Heart right ventricle (tissue), 16 donors: ENCODE results near the gene C2orf42. TPM values are rescaled to one million over a fixed set of nuclear protein-coding genes. Genes with fewer than 3 reads are reported as not detected.
"Not testable (repeated sequence)": the region's sequence is repeated elsewhere in the genome, so short reads cannot be mapped to it uniquely, and the experiment has no call there.

Source experiments
- ATAC-seq, 8 donors: fragments of 200-7000 bp; cut with Tn5 transposase; one replicate each; pipeline ENCODE4 v1.9.1; 2020; ENCODE audit warnings: mild to moderate bottlenecking in 8 of 8, moderate library complexity in 8 of 8, moderate number of reproducible peaks in 1 of 8
- DNase-seq, 2 donors: peaks; one replicate each; pipeline ENCODE4 v3.0.0-alpha.2; 2020
- H3K27ac ChIP-seq, 10 donors: fragments of 200-600 bp; sonication (generic) in 2 of 10; one replicate each; pipeline versions ENCODE4 v1.5.0 to v1.8.0; 2020 to 2022; ENCODE audit warnings: mild to moderate bottlenecking in 3 of 10
- H3K27me3 ChIP-seq, 7 donors: fragments of 200-600 bp; one replicate each; pipeline ENCODE4 v1.8.0; 2021 to 2022; ENCODE audit warnings: mild to moderate bottlenecking in 2 of 7
- H3K36me3 ChIP-seq, 9 donors: fragments of 200-600 bp; sonication (generic) in 1 of 9; one replicate each; pipeline versions ENCODE4 v1.5.0 to v1.8.0; 2020 to 2022; ENCODE audit warnings: mild to moderate bottlenecking in 2 of 9
- H3K4me1 ChIP-seq, 9 donors: fragments of 200-600 bp; sonication (generic) in 1 of 9; one replicate each; pipeline versions ENCODE4 v1.5.0 to v1.8.0; 2020 to 2022; ENCODE audit warnings: mild to moderate bottlenecking in 4 of 9
- H3K4me3 ChIP-seq, 10 donors: fragments of 200-600 bp; sonication (generic) in 2 of 10; one replicate each; pipeline versions ENCODE4 v1.5.0 to v1.8.0; 2020 to 2022; ENCODE audit warnings: mild to moderate bottlenecking in 7 of 10, moderate library complexity in 2 of 10
- H3K9me3 ChIP-seq, 11 donors: fragments of 200-600 bp in 10 of 11; sonication (generic) in 2 of 11; one replicate each; pipeline versions ENCODE4 v1.5.0 to v1.8.0; 2013 to 2022; ENCODE audit warnings: mild to moderate bottlenecking in 2 of 11, control low read depth in 1 of 11, moderate library complexity in 1 of 11
- CTCF ChIP-seq, 9 donors: fragments of 200-600 bp; sonication (generic) in 2 of 9; IDR thresholded peaks; one replicate each; pipeline versions ENCODE4 v1.5.0 to v1.8.0; 2021 to 2022; ENCODE audit warnings: antibody characterized with exemption in 9 of 9, mild to moderate bottlenecking in 5 of 9, moderate library complexity in 1 of 9
- WGBS, 2 donors: extraction: QIAGEN DNeasy Blood & Tissue Kit; methylation state at CpG; one replicate each; pipeline ENCODE4 v1.1.7; 2013; ENCODE audit warnings: inconsistent platforms in 1 of 2; 5-methylcytosine and 5-hydroxymethylcytosine counted together
- intact Hi-C, 10 donors: fragments of 100-400 bp; cut with DNase I; formaldehyde crosslinking; loops; one replicate each; pipeline versions ENCODE4 v1.11.1 to v1.14.2; 2022
- long read RNA-seq, 3 donors: library from polyadenylated mRNA; unstranded; transcript quantifications; one replicate each; pipeline ENCODE4 v2.0.0, GENCODE V29; 2020 to 2021
- polyA plus RNA-seq, 2 donors: library from polyadenylated mRNA; stranded (reverse); fragments of 200-250 nt; gene quantifications; one replicate each; pipeline ENCODE4 v1.2.3, GENCODE V29; 2013
- total RNA-seq, 10 donors: library from RNA; stranded (reverse); fragmentation: NEBNext Ultra II Directional in 3 of 10; extraction: Animal tissue kit (Norgen Biotek cat#: 25700) in 3 of 10; gene quantifications; one replicate each; pipeline versions ENCODE4 v1.2.1 to v1.2.4, GENCODE V29; 2021 to 2023
- donor health status: Arrhythmogenic right ventricular cardiomyopathy.
- donor health status: ischemic (EF 13 %, LVEDD 7.1; RV severe dilation, severe dysfunction).
- donor health status: healthy with polysubstance abuse.
- donor health status: DM: no; HTN: yes; CAD: no.
- donor health status: DM: no; HTN: no; CAD: no.
- donor health status: ischemic (EF 25% LVEDD 6.9; RV normal size, moderate dysfunction).
- donor health status: ischemic (EF 25% LVEDD 5.7; RV mildly dilated, moderate dysfunction).
- donor health status: healthy.
- donor health status: DM: yes; HTN: yes; CAD: no.
- donor health status: Ischemic cardiomyopathy.
- donor health status: ischemic (EF 35%, LVEDD 5.7; RV mildly dilated, moderate dysfunction).
- donor health status: nonischemic (EF 11% LVEDD 7.7; RV severe dilation, severe dysfunction).
- donor health status: DM: yes; HTN: yes; CAD: no.
- donor health status: PGD.
- donor health status: ischemic (EF 29% LVEDD 5.4; RV normal size, mild dysfunction).
- donor health status: nonischemic (EF 23%, LVEDD 6.1; RV moderate dilation, normal function).

C2orf42 gene
- 10 to 100 TPM in 4 of 10 donors, 1 to 10 TPM in 6; 7.3 to 15.5 (median 9.7) TPM for total RNA-seq
- polyA plus RNA-seq = 1 to 10 TPM; 3.8 to 5.6 TPM
- long read RNA-seq, donor 1, partial matches to known transcripts = 1 of 3 reads
- long read RNA-seq, donor 1, other reads (novel, unspliced or antisense) = 2 of 3 reads
- long read RNA-seq, donor 2, partial matches to known transcripts = 0 of 6 reads
- long read RNA-seq, donor 2, other reads (novel, unspliced or antisense) = 5 of 6 reads
- long read RNA-seq, donor 3, partial matches to known transcripts = 0 of 1 reads
- long read RNA-seq, donor 3, other reads (novel, unspliced or antisense) = 1 of 1 reads

- Histone ChIP-seq H3K4me1 (peaks cover 0 to 15% (median 4%) of the 10 kb centered on the region in 9 donors), H3K36me3 (no peaks in the 10 kb centered on the region), H3K4me3 (peak within 1 kb of the TSS; percentile 71 to 91 (median 76)), H3K27ac (peak within 1 kb of the TSS; percentile 83 to 95 (median 92)), H3K9me3 (no peaks in the 10 kb centered on the region), H3K27me3 (peaks cover 0 to 3% (median 0%) of the 10 kb centered on the region in 7 donors)
- WGBS, 2 donors = 0 to 1% methylated on average over 60 of the region's 60 CpGs
- peak; percentile 93 to 97 for DNase-seq
- intact Hi-C loops = loop anchor here in 5 of 10 donors (1.0 to 10.0 kb wide), 5 partner anchors 20 to 114 kb away; partner anchors contain the start of genes TIA1 (in 3 of the 5), FAM136A (in 1 of the 5) and SNRPG (in 1 of the 5)
- TF ChIP-seq CTCF (IDR thresholded peaks at IDR 0.05) = peak in 3 of 9 donors; percentile 17 to 32 (median 25)
- ATAC-seq = peak; percentile 97 to 99 (median 98)
Observed at GRCh38 chr2:70190418-70191243, at the start of gene C2orf42. Gene C2orf42 (minus strand): TSS chr2:70191019. CDS start chr2:70181985, 9,034 bp downstream.

- H3K4me3 ChIP-seq = no peak overlapping the region
- DNase-seq (no peak), ATAC-seq (no peak)
- 93 to 95% methylated on average over 3 of the region's 3 CpGs for WGBS, 2 donors
- H3K9me3 ChIP-seq = no peaks in the 10 kb centered on the region
- H3K36me3 ChIP-seq = peaks cover 0 to 47% (median 8%) of the 10 kb centered on the region in 9 donors
- H3K27ac ChIP-seq = no peak overlapping the region
- no peaks in the 10 kb centered on the region for H3K27me3 ChIP-seq
- intact Hi-C loops = loop anchor here in 1 of 10 donors (10.0 kb wide), 1 partner anchor 46 kb away; the partner anchor contains the start of gene C2orf42
- no peak for TF ChIP-seq CTCF (IDR thresholded peaks at IDR 0.05)
- H3K4me1 ChIP-seq = peaks cover 15 to 63% (median 33%) of the 10 kb centered on the region in 9 donors
Observed at GRCh38 chr2:70240599-70240998, 49.8 kb upstream of the C2orf42 start.

GRCh38 chr2:70233926-70234325, 43.1 kb upstream of the C2orf42 start:
- Histone ChIP-seq H3K27me3 (no peaks in the 10 kb centered on the region), H3K4me3 (no peak overlapping the region), H3K4me1 (peaks cover 0 to 12% (median 0%) of the 10 kb centered on the region in 9 donors), H3K27ac (no peak overlapping the region), H3K9me3 (no peaks in the 10 kb centered on the region), H3K36me3 (peaks cover 0 to 88% (median 46%) of the 10 kb centered on the region in 9 donors)
- DNase-seq (no peak), ATAC-seq (no peak)
- TF ChIP-seq CTCF (IDR thresholded peaks at IDR 0.05) = no peak
- intact Hi-C loops = no loop called here
- WGBS, 2 donors = 64 to 68% methylated on average over 3 of the region's 3 CpGs

- peaks cover 0 to 100% (median 78%) of the 10 kb centered on the region in 9 donors for H3K36me3 ChIP-seq
- ATAC-seq (no peak), DNase-seq (no peak)
- peak overlapping the region in 1 of 10 donors; percentile 4 for H3K27ac ChIP-seq
- TF ChIP-seq CTCF (IDR thresholded peaks at IDR 0.05) = no peak
- intact Hi-C loops = no loop called here
- H3K4me1 ChIP-seq = no peaks in the 10 kb centered on the region
- H3K9me3 ChIP-seq = no peaks in the 10 kb centered on the region
- H3K4me3 ChIP-seq = no peak overlapping the region
- WGBS, 2 donors = 81 to 90% methylated on average over 2 of the region's 2 CpGs
- H3K27me3 ChIP-seq = no peaks in the 10 kb centered on the region
Observed at GRCh38 chr2:70226781-70227180, 36.0 kb upstream of the C2orf42 start.

- H3K4me1 ChIP-seq, H3K27me3 ChIP-seq, DNase-seq, H3K9me3 ChIP-seq, H3K27ac ChIP-seq, ATAC-seq, intact Hi-C loops, H3K4me3 ChIP-seq: not testable (repeated sequence)
- whole genome bisulfite sequencing, 2 donors = 95 to 96% methylated on average over 3 of the region's 3 CpGs
- H3K36me3 ChIP-seq = peaks cover 0 to 100% (median 84%) of the 10 kb centered on the region in 9 donors
Observed at GRCh38 chr2:70223305-70223704, 32.5 kb upstream of the C2orf42 start.
